Measurements from ENCODE around the gene USH2A. TPM values are rescaled to one million over a fixed set of nuclear protein-coding genes. Genes with fewer than 3 reads are reported as not detected.

Gene USH2A
- total RNA-seq, 2 experiments from 2014 or later = not detected

- Mint-ChIP-seq H3K27ac (no peak overlapping the region), H3K36me3 (ENCODE audit: low read depth) (no peaks in the 10 kb centered on the region), H3K27me3 (no peaks in the 10 kb centered on the region), H3K4me3 (no peak overlapping the region), H3K9me3 (no peaks in the 10 kb centered on the region), H3K4me1 (no peaks in the 10 kb centered on the region)
- no peak for DNase-seq
- ChIA-PET CTCF (no interaction called here), POLR2A (no interaction called here)
These were observed 119.6 kb downstream of the USH2A start for GRCh38 chr1:216303690-216304089.

- Mint-ChIP-seq H3K4me1 (no peaks in the 10 kb centered on the region), H3K27me3 (no peaks in the 10 kb centered on the region), H3K4me3 (no peak overlapping the region), H3K9me3 (no peaks in the 10 kb centered on the region), H3K36me3 (ENCODE audit: low read depth) (no peaks in the 10 kb centered on the region), H3K27ac (no peak overlapping the region)
- POLR2A ChIA-PET = no interaction called here
- DNase-seq = no peak
- CTCF ChIA-PET = no interaction called here
These were observed 129.6 kb downstream of the USH2A start for GRCh38 chr1:216293683-216294082.

- no peak for DNase-seq
- Mint-ChIP-seq H3K27ac (no peak overlapping the region), H3K9me3 (peaks cover 8% of the 10 kb centered on the region), H3K4me3 (no peak overlapping the region), H3K4me1 (no peaks in the 10 kb centered on the region), H3K36me3 (ENCODE audit: low read depth) (no peaks in the 10 kb centered on the region), H3K27me3 (no peaks in the 10 kb centered on the region)
- ChIA-PET CTCF (no interaction called here), POLR2A (no interaction called here)
These were observed 133.2 kb downstream of the USH2A start for GRCh38 chr1:216290074-216290473.

- Mint-ChIP-seq H3K27ac (no peak overlapping the region), H3K4me3 (no peak overlapping the region), H3K4me1 (no peaks in the 10 kb centered on the region), H3K27me3 (no peaks in the 10 kb centered on the region), H3K9me3 (peaks cover 18% of the 10 kb centered on the region), H3K36me3 (ENCODE audit: low read depth) (no peaks in the 10 kb centered on the region)
- ChIA-PET CTCF (no interaction called here), POLR2A (no interaction called here)
- no peak for DNase-seq
These were observed 138.2 kb downstream of the USH2A start for GRCh38 chr1:216285052-216285451.

GRCh38 chr1:216281757-216282156 is 141.5 kb downstream of the USH2A start:
- H3K36me3 Mint-ChIP-seq (ENCODE audit: low read depth) = no peaks in the 10 kb centered on the region
- CTCF ChIA-PET = no interaction called here
- peaks cover 15% of the 10 kb centered on the region for H3K9me3 Mint-ChIP-seq
- no peaks in the 10 kb centered on the region for H3K27me3 Mint-ChIP-seq
- no peaks in the 10 kb centered on the region for H3K4me1 Mint-ChIP-seq
- H3K4me3 Mint-ChIP-seq = no peak overlapping the region
- POLR2A ChIA-PET = no interaction called here
- no peak for DNase-seq
- H3K27ac Mint-ChIP-seq = no peak overlapping the region

- peaks cover 2% of the 10 kb centered on the region for H3K9me3 Mint-ChIP-seq
- H3K36me3 Mint-ChIP-seq (ENCODE audit: low read depth) = no peaks in the 10 kb centered on the region
- DNase-seq = no peak
- ChIA-PET POLR2A (no interaction called here), CTCF (no interaction called here)
- H3K4me1 Mint-ChIP-seq = no peaks in the 10 kb centered on the region
- no peak overlapping the region for H3K27ac Mint-ChIP-seq
- no peaks in the 10 kb centered on the region for H3K27me3 Mint-ChIP-seq
- H3K4me3 Mint-ChIP-seq = no peak overlapping the region
These were observed 153.0 kb downstream of the USH2A start for GRCh38 chr1:216270086-216270773.

- ChIA-PET POLR2A (no interaction called here), CTCF (no interaction called here)
- peaks cover 8% of the 10 kb centered on the region for H3K9me3 Mint-ChIP-seq
- H3K36me3 Mint-ChIP-seq (ENCODE audit: low read depth) = no peaks in the 10 kb centered on the region
- no peaks in the 10 kb centered on the region for H3K4me1 Mint-ChIP-seq
- no peak overlapping the region for H3K4me3 Mint-ChIP-seq
- no peak for DNase-seq
- no peaks in the 10 kb centered on the region for H3K27me3 Mint-ChIP-seq
- H3K27ac Mint-ChIP-seq = no peak overlapping the region
These were observed 161.6 kb downstream of the USH2A start for GRCh38 chr1:216261631-216262030.

GRCh38 chr1:216258856-216259255 is 164.4 kb downstream of the USH2A start:
- H3K4me1 Mint-ChIP-seq = no peaks in the 10 kb centered on the region
- DNase-seq = no peak
- ChIA-PET CTCF (no interaction called here), POLR2A (no interaction called here)
- H3K36me3 Mint-ChIP-seq (ENCODE audit: low read depth) = no peaks in the 10 kb centered on the region
- H3K27me3 Mint-ChIP-seq = no peaks in the 10 kb centered on the region
- no peak overlapping the region for H3K4me3 Mint-ChIP-seq
- peaks cover 8% of the 10 kb centered on the region for H3K9me3 Mint-ChIP-seq
- H3K27ac Mint-ChIP-seq = no peak overlapping the region

GRCh38 chr1:216258386-216258785 is 164.9 kb downstream of the USH2A start:
- DNase-seq = no peak
- ChIA-PET POLR2A (no interaction called here), CTCF (no interaction called here)
- Mint-ChIP-seq H3K27ac (no peak overlapping the region), H3K27me3 (no peaks in the 10 kb centered on the region), H3K4me1 (no peaks in the 10 kb centered on the region), H3K36me3 (ENCODE audit: low read depth) (no peaks in the 10 kb centered on the region), H3K9me3 (peaks cover 6% of the 10 kb centered on the region), H3K4me3 (no peak overlapping the region)

GRCh38 chr1:216250861-216251260 is 172.4 kb downstream of the USH2A start:
- H3K36me3 Mint-ChIP-seq (ENCODE audit: low read depth) = no peaks in the 10 kb centered on the region
- H3K4me1 Mint-ChIP-seq = no peaks in the 10 kb centered on the region
- ChIA-PET POLR2A (no interaction called here), CTCF (no interaction called here)
- no peak for DNase-seq
- H3K4me3 Mint-ChIP-seq = no peak overlapping the region
- peaks cover 2% of the 10 kb centered on the region for H3K9me3 Mint-ChIP-seq
- H3K27me3 Mint-ChIP-seq = no peaks in the 10 kb centered on the region
- no peak overlapping the region for H3K27ac Mint-ChIP-seq

- POLR2A ChIA-PET = no interaction called here
- H3K4me1 Mint-ChIP-seq = no peaks in the 10 kb centered on the region
- DNase-seq = no peak
- H3K36me3 Mint-ChIP-seq (ENCODE audit: low read depth) = no peaks in the 10 kb centered on the region
- H3K27me3 Mint-ChIP-seq = no peaks in the 10 kb centered on the region
- H3K4me3 Mint-ChIP-seq = no peak overlapping the region
- H3K9me3 Mint-ChIP-seq = no peaks in the 10 kb centered on the region
- H3K27ac Mint-ChIP-seq = no peak overlapping the region
- CTCF ChIA-PET = no interaction called here
These were observed 174.6 kb downstream of the USH2A start for GRCh38 chr1:216248628-216249027.

GRCh38 chr1:216247937-216248336 is 175.3 kb downstream of the USH2A start:
- no peaks in the 10 kb centered on the region for H3K36me3 Mint-ChIP-seq (ENCODE audit: low read depth)
- H3K9me3 Mint-ChIP-seq = no peaks in the 10 kb centered on the region
- H3K27ac Mint-ChIP-seq = no peak overlapping the region
- H3K4me3 Mint-ChIP-seq = no peak overlapping the region
- POLR2A ChIA-PET = no interaction called here
- no peaks in the 10 kb centered on the region for H3K27me3 Mint-ChIP-seq
- no peak for DNase-seq
- CTCF ChIA-PET = no interaction called here
- H3K4me1 Mint-ChIP-seq = no peaks in the 10 kb centered on the region

- H3K36me3 Mint-ChIP-seq (ENCODE audit: low read depth) = no peaks in the 10 kb centered on the region
- no peak overlapping the region for H3K4me3 Mint-ChIP-seq
- H3K27me3 Mint-ChIP-seq = no peaks in the 10 kb centered on the region
- H3K27ac Mint-ChIP-seq = no peak overlapping the region
- H3K4me1 Mint-ChIP-seq = no peaks in the 10 kb centered on the region
- H3K9me3 Mint-ChIP-seq = no peaks in the 10 kb centered on the region
- POLR2A ChIA-PET = no interaction called here
- no peak for DNase-seq
- CTCF ChIA-PET = no interaction called here
These were observed 176.6 kb downstream of the USH2A start for GRCh38 chr1:216246577-216247203.

- H3K36me3 Mint-ChIP-seq (ENCODE audit: low read depth) = no peaks in the 10 kb centered on the region
- H3K4me1 Mint-ChIP-seq = no peaks in the 10 kb centered on the region
- no peaks in the 10 kb centered on the region for H3K9me3 Mint-ChIP-seq
These were observed 184.4 kb downstream of the USH2A start for GRCh38 chr1:216238844-216239243.

More at GRCh38 chr1:216238844-216239243, 184.4 kb downstream of the USH2A start:
- no peak for DNase-seq
- Mint-ChIP-seq H3K4me3 (no peak overlapping the region), H3K27ac (no peak overlapping the region), H3K27me3 (no peaks in the 10 kb centered on the region)
- ChIA-PET POLR2A (no interaction called here), CTCF (no interaction called here)

All from activated CD4-positive, alpha-beta T cell treated with anti-CD3 and anti-CD28 coated beads, Interleukin-2, amount 10 ng/mL, durations not matched to agents 7 days and 5 days (primary cell).